IPS DF 6.9 (cell line): Measurements from ENCODE around the gene CLIC1.
A peak's percentile ranks its signal among the peaks of the same experiment; 100 is the strongest.
"Not testable (repeated sequence)": the region's sequence is repeated elsewhere in the genome, so short reads cannot be mapped to it uniquely, and the experiment has no call there.

Experiments
- DNase-seq: peaks from one replicate; pipeline ENCODE4 v3.0.0-alpha.2; 2013; ENCODE audit warnings: low read depth, low spot score
- H3K27ac ChIP-seq: one replicate; pipeline ENCODE4 v1.5.1; 2013; ENCODE audit warnings: low read length, control low read depth
- H3K27me3 ChIP-seq: 2 replicates; pipeline ENCODE4 v1.6.1; 2013; ENCODE audit warnings: mild to moderate bottlenecking, low read length; ENCODE audit not compliant: control insufficient read depth, insufficient read depth
- H3K36me3 ChIP-seq: 2 replicates; pipeline ENCODE4 v1.6.1; 2013; ENCODE audit warnings: low read length; ENCODE audit not compliant: control insufficient read depth, insufficient read depth
- H3K4me1 ChIP-seq: 2 replicates; pipeline ENCODE4 v1.6.1; 2013; ENCODE audit warnings: low read length; ENCODE audit not compliant: control insufficient read depth, insufficient read depth
- H3K4me3 ChIP-seq: 2 replicates; pipeline ENCODE4 v1.5.1; 2013; ENCODE audit warnings: mild to moderate bottlenecking, low read length
- H3K9me3 ChIP-seq: 2 replicates; pipeline ENCODE4 v1.6.1; 2013; ENCODE audit warnings: low read length, inconsistent platforms; ENCODE audit not compliant: control insufficient read depth, insufficient read depth
- whole genome bisulfite sequencing: extraction: QIAGEN DNeasy Blood & Tissue Kit; methylation state at CpG from one replicate; pipeline ENCODE4 v1.1.7; 2013; ENCODE audit warnings: mixed read lengths, missing lambda C conversion rate; ENCODE audit not compliant: insufficient read length, insufficient coverage; 5-methylcytosine and 5-hydroxymethylcytosine counted together

The CLIC1 gene

GRCh38 chr6:31712296-31712695 is 24.0 kb downstream of the CLIC1 start:
- no peaks in the 10 kb centered on the region for H3K36me3 ChIP-seq
- WGBS, result no CpG with 5 or more reads among the region's 8 CpGs
- no peak for DNase-seq

GRCh38 chr6:31711233-31711632 is 25.1 kb downstream of the CLIC1 start:
- H3K4me1 ChIP-seq, result peaks cover 6% of the 10 kb centered on the region
- WGBS, result no CpG with 5 or more reads among the region's 8 CpGs

More at GRCh38 chr6:31712296-31712695, 24.0 kb downstream of the CLIC1 start:
- Histone ChIP-seq H3K27ac (no peak overlapping the region), H3K4me1 (peaks cover 6% of the 10 kb centered on the region), H3K9me3 (no peaks in the 10 kb centered on the region), H3K27me3 (no peaks in the 10 kb centered on the region), H3K4me3 (no peak overlapping the region)

GRCh38 chr6:31710523-31711219 is 25.7 kb downstream of the CLIC1 start:
- Histone ChIP-seq H3K27ac (no peak overlapping the region), H3K4me3 (no peak overlapping the region), H3K9me3 (no peaks in the 10 kb centered on the region), H3K4me1 (peaks cover 6% of the 10 kb centered on the region), H3K27me3 (no peaks in the 10 kb centered on the region), H3K36me3 (no peaks in the 10 kb centered on the region)
- no peak for DNase-seq
- no CpG with 5 or more reads among the region's 5 CpGs for WGBS

More at GRCh38 chr6:31711233-31711632, 25.1 kb downstream of the CLIC1 start:
- H3K27me3 ChIP-seq, result no peaks in the 10 kb centered on the region
- H3K27ac ChIP-seq, result no peak overlapping the region
- no peak overlapping the region for H3K4me3 ChIP-seq
- H3K9me3 ChIP-seq, result no peaks in the 10 kb centered on the region
- H3K36me3 ChIP-seq, result no peaks in the 10 kb centered on the region
- DNase-seq, result no peak

GRCh38 chr6:31709157-31709556 is 27.2 kb downstream of the CLIC1 start:
- H3K27ac ChIP-seq, H3K4me3 ChIP-seq, H3K36me3 ChIP-seq, H3K4me1 ChIP-seq, H3K9me3 ChIP-seq, H3K27me3 ChIP-seq, DNase-seq: not testable (repeated sequence)
- WGBS, result no CpG with 5 or more reads among the region's 11 CpGs

GRCh38 chr6:31708224-31708623 is 28.1 kb downstream of the CLIC1 start:
- no peak overlapping the region for H3K27ac ChIP-seq
- no peak overlapping the region for H3K4me3 ChIP-seq
- no peak for DNase-seq
- no peaks in the 10 kb centered on the region for H3K9me3 ChIP-seq
- WGBS, result no CpG with 5 or more reads among the region's 3 CpGs
- no peaks in the 10 kb centered on the region for H3K36me3 ChIP-seq
- no peaks in the 10 kb centered on the region for H3K27me3 ChIP-seq
- H3K4me1 ChIP-seq, result no peaks in the 10 kb centered on the region

- DNase-seq, result no peak
- Histone ChIP-seq H3K4me3 (no peak overlapping the region), H3K27ac (no peak overlapping the region), H3K4me1 (no peaks in the 10 kb centered on the region), H3K27me3 (no peaks in the 10 kb centered on the region), H3K9me3 (no peaks in the 10 kb centered on the region), H3K36me3 (no peaks in the 10 kb centered on the region)
- no CpG with 5 or more reads among the region's 10 CpGs for WGBS
Measured at GRCh38 chr6:31707701-31708100, 28.6 kb downstream of the CLIC1 start.

GRCh38 chr6:31706599-31706998 is 29.7 kb downstream of the CLIC1 start, which contains the start of gene LY6G6F:
LY6G6F (plus strand) TSS chr6:31706866; CDS start chr6:31706907, 41 bp downstream.
- H3K4me1 ChIP-seq, result peaks cover 6% of the 10 kb centered on the region
- no CpG with 5 or more reads among the region's 3 CpGs for WGBS
- no peaks in the 10 kb centered on the region for H3K27me3 ChIP-seq
- H3K4me3 ChIP-seq, result no peak within 1 kb of the TSS
- no peaks in the 10 kb centered on the region for H3K9me3 ChIP-seq
- no peaks in the 10 kb centered on the region for H3K36me3 ChIP-seq
- DNase-seq, result no peak
- H3K27ac ChIP-seq, result no peak within 1 kb of the TSS

GRCh38 chr6:31705931-31706330 is 30.4 kb downstream of the CLIC1 start:
- H3K4me3 ChIP-seq, result no peak overlapping the region
- H3K36me3 ChIP-seq, result no peaks in the 10 kb centered on the region
- no peaks in the 10 kb centered on the region for H3K9me3 ChIP-seq
- no CpG with 5 or more reads among the region's 6 CpGs for whole genome bisulfite sequencing
- H3K4me1 ChIP-seq, result peaks cover 6% of the 10 kb centered on the region
- no peaks in the 10 kb centered on the region for H3K27me3 ChIP-seq
- DNase-seq, result no peak
- no peak overlapping the region for H3K27ac ChIP-seq

- no peaks in the 10 kb centered on the region for H3K36me3 ChIP-seq
- H3K4me3 ChIP-seq, result peak within 1 kb of the TSS; percentile 80; the same call in 1 of the 2 replicates
- H3K27me3 ChIP-seq, result no peaks in the 10 kb centered on the region
- DNase-seq, result peak; percentile 97
- H3K4me1 ChIP-seq, result peaks cover 6% of the 10 kb centered on the region
- H3K27ac ChIP-seq, result no peak within 1 kb of the TSS
- no peaks in the 10 kb centered on the region for H3K9me3 ChIP-seq
- no CpG with 5 or more reads among the region's 54 CpGs for WGBS
Measured at GRCh38 chr6:31702819-31703716, 33.3 kb downstream of the CLIC1 start, which contains the start of gene ABHD16A. ABHD16A (minus strand) TSS chr6:31703324; CDS start chr6:31703281, 43 bp downstream.

- peaks cover 2% of the 10 kb centered on the region; the same call in 1 of the 2 replicates for H3K36me3 ChIP-seq
- no peaks in the 10 kb centered on the region for H3K27me3 ChIP-seq
- no peak for DNase-seq
- no peak overlapping the region for H3K27ac ChIP-seq
- peak overlapping the region; percentile 80; the same call in 1 of the 2 replicates for H3K4me3 ChIP-seq
- no peaks in the 10 kb centered on the region for H3K9me3 ChIP-seq
- no CpG with 5 or more reads among the region's 10 CpGs for WGBS
- peaks cover 6% of the 10 kb centered on the region for H3K4me1 ChIP-seq
Measured at GRCh38 chr6:31702405-31702818, 33.9 kb downstream of the CLIC1 start.
